Limb (tissue), 2 donors: Measurements from ENCODE around the gene PRRT2.

Experiments used
- DNase-seq, 2 donors: peaks; one replicate each; pipeline ENCODE4 v3.0.0-alpha.2; 2016; ENCODE audit errors: extremely low spot score in 2 of 2

The PRRT2 gene

DNA sequence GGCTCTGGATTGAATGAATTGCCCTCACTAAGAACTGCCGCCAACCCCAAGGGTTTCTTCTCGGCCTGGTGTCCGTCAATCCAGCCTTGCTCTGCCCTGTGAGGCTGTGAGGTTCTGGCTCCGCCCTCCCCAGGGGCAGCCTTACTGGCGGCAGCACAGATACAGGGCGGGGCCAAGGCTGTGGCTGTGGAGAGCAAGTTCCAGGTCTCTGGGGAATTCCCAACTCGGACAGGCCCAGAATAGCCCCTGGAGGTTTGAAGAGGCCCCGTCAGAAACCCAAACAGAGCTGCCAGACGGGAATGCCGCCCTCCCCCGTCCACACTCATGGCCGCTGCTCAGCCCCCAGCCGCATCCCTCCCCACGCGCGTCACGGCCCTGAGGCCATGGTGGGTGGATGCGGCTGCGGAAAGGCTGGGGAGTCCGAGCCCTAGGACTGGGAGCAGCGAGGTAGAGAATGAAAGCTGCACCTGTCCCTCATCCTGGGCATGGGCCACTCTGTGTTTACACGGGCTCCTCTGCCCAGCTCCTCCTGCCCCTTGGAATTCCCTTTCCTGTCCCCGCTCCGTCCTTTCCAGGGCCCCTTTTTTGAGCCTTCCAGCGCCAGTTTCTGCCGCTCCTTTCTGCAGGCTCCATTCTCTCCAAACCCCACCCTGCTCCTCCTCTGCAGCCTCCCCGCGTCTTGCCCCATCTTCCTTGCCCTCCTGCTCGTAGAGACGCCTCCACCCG is 660 bp upstream of the PRRT2 start:
- DNase-seq, result peak; percentile 87 to 89

- DNase-seq, result no peak
These were observed 1.0 kb downstream of the PRRT2 start for GRCh38 chr16:29812754-29813643.

DNA sequence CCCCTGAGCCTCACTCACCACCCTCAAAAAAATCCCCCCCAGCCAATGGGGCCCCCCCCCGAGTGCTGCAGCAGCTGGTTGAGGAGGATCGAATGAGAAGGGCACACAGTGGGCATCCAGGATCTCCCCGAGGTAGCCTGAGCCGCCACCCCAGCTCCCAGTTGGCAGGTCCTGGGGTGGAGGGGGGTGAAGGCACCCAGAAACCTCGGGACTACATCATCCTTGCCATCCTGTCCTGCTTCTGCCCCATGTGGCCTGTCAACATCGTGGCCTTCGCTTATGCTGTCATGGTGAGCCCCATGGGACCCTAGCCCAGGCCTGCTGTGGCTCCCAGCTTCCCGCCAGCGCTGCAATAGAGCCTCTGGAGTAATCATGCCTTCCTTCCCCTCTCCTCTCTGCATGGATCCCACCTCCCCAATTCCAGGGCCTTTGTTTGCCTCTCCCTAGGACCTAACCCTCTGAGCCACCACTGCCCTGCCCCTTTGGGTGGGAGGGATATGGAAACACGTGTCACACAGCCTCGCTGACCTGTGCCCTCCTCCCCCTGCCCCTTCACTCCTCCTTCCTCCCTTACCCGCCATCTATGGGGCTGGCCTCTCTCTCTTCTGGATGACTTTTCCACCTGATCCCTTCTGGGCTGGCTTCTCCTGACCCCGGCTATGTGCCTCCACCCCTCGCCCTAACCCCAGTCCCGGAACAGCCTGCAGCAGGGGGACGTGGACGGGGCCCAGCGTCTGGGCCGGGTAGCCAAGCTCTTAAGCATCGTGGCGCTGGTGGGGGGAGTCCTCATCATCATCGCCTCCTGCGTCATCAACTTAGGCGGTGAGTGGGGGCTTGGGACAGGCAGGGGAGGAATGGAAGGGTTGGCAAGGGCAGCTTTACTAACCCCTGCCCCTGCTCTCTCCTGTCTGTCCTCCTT is 1.9 kb downstream of the PRRT2 start:
- DNase-seq, result no peak

- DNase-seq, result no peak
These were observed 2.6 kb downstream of the PRRT2 start for GRCh38 chr16:29814592-29814991.

- peak in 1 of 2 donors; percentile 60 for DNase-seq
These were observed 3.2 kb downstream of the PRRT2 start for GRCh38 chr16:29815032-29815721.

DNA sequence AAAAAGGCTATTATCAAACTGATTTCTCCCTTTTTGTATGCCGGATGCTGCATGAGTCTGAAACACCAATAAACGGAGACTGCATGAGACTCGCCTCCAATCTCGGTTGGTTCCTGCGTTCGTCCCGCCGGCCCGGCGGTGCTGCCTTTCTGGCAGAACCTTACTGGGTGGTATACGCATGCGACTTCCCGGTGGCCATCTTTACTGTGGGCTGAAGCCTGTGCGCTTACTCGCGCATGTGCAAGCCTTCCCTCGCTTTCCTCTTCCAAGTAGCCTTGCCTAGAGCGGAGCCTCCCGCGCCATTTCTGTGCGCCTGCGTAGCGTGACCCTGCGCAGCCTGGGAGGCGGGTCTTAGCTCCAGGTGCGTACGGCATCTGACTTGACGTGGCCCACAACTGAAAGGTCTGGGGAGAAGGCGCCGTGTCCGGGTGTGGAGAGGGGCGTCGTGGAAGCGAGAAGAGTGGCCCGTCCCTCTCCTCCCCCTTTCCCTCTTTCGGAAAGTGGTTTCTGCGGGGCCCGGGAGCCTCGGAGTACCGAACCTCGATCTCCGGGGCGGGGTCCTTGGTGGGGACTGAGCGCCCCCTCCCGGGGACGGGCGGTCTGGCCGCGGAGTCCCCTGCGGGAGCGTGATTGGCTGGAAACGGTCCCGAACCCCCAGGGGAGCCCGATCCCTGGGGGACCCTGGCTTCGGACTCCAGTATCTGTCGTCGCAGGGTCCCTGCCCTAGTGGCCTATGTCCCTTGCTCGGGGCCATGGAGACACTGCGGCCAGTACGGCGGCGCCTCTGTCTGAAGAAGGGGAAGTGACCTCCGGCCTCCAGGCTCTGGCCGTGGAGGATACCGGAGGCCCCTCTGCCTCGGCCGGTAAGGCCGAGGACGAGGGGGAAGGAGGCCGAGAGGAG is 4.0 kb downstream of the PRRT2 start, which contains the start of gene PAGR1:
TSS of gene PAGR1 (plus strand) at position 360 of the 901 bp plus-strand sequence. CDS start at position 734, 374 bp downstream.
- DNase-seq, result peak; percentile 97 to 99

- DNase-seq, result peak in 1 of 2 donors; percentile 66
These were observed 4.9 kb downstream of the PRRT2 start for GRCh38 chr16:29816694-29817441.

GRCh38 chr16:29818082-29818481 is 6.1 kb downstream of the PRRT2 start:
- no peak for DNase-seq

- no peak for DNase-seq
These were observed 7.5 kb downstream of the PRRT2 start for GRCh38 chr16:29819506-29819905.

DNA sequence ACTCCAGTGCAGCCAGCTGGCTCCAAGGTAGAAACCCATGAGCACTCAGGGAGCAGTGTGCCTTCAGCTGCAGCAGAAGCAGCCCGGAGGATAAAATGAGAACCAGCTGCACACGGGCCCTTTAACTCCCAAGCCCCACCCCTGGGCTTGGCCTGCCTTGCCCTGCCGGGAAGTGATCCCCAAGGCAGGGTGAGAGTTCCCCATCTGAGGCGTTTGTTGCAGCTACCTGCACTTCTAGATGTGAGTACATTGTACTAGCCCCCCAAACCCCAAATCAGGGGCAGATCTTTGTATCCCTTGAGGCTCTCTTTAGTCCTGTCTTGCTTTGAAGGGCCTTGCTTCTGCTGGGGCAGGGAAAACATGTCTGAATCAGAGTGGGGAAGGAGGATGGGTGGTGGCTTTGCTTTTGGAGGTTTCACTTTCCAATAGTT is 8.3 kb downstream of the PRRT2 start, which contains the start of gene MVP:
TSS of gene MVP (plus strand) at position 192 of the 431 bp plus-strand sequence. CDS start 10,088 bp downstream, outside the sequence.
- DNase-seq, result peak; percentile 46 to 62

- no peak for DNase-seq
These were observed 9.0 kb downstream of the PRRT2 start for GRCh38 chr16:29820730-29821642.

- no peak for DNase-seq
These were observed 9.7 kb downstream of the PRRT2 start for GRCh38 chr16:29821643-29822115.

- DNase-seq, result no peak
These were observed 12.7 kb downstream of the PRRT2 start for GRCh38 chr16:29824589-29825144.

DNA sequence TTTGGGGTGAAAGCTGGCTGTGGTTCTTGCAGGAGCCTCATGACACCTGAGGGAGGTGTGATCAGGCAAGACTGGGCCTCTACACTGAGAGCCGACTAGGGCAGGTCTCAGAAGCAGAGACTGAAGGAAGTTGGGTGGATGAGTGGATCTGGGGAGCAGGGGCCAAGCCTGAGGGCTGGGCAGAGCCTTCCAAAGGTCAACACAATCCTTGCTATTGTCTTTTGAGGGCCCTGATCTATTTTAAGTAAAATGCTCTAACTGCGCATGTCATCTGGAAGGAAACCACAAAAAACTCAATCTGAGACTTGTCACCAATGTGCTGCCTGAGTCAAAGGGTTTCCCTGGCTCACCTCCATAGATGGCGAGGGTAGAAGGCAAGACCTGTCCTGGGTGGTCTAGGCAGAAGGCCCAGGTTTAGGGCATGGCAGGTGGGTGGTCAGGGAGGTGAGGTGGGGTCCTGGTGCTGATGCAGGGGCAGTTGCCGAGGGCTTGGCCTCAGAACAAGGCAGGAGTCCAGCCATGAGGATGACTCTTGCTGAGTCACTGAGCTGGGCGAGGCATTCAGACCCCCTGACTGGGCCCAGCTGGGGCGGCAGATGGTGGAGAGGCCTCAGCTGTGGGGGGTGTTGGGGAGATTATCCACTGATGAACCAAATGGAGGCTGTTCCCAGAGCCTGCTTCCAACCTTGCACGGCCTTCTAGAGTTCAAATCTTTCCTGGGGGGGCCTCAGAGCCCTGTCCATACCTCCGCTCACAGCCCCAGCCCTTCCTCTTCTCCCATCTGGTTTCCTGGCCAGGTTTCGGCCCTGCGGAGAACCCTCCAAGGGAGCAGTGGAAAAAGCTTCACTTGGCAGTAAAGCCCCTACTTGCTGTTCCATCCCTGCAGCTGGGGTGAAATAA is 13.4 kb downstream of the PRRT2 start:
- peak in 1 of 2 donors; percentile 47 for DNase-seq

GRCh38 chr16:29826342-29826695 is 14.3 kb downstream of the PRRT2 start:
- no peak for DNase-seq

DNA sequence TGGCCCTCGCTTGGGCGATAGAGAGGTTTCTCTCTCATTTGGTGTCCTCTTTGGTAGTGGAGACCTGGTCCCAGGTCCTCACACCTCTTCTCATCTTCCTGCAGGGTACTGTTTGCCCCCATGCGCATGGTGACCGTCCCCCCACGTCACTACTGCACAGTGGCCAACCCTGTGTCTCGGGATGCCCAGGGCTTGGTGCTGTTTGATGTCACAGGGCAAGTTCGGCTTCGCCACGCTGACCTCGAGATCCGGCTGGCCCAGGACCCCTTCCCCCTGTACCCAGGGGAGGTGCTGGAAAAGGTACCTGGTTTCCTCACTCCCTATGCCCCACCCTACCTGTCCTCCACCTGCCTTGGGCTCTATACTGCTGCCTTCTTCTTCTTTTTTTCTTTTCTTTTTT is 18.8 kb downstream of the PRRT2 start:
- DNase-seq, result no peak
